ENCODE data around the gene SCYGR5. TPM values are rescaled to one million over a fixed set of nuclear protein-coding genes. Genes with fewer than 3 reads are reported as not detected.

The SCYGR5 gene
- total RNA-seq, 1 donor from 2014 or later, result not detected

DNA sequence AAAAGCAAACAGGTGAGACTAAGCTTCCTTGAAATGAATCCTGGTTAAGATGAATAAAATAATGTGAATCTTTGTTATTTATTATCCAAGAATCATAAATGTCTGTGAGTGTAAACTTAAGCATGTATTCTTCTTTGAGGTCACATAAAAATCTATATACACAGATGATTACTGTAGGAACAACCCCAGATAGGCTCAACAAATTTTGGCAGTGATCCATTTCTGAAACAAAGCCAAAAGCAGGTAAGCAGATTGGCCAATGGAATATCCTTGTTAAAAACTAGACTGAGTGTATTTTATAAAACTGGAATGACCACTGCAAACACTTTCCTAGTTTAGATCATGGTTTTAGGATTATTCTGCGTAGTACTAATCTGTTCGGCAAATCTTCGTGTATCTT lies 11.3 kb downstream of the SCYGR5 start:
- Mint-ChIP-seq H3K9me3 (no peaks in the 10 kb centered on the region), H3K27me3 (ENCODE audit: low read depth) (no peaks in the 10 kb centered on the region), H3K27ac (ENCODE audit: unreplicated experiment) (no peak overlapping the region), H3K4me3 (no peak overlapping the region), H3K4me1 (no peaks in the 10 kb centered on the region), H3K36me3 (ENCODE audit: low read depth) (no peaks in the 10 kb centered on the region)
- TF ChIP-seq, protein P1, sequence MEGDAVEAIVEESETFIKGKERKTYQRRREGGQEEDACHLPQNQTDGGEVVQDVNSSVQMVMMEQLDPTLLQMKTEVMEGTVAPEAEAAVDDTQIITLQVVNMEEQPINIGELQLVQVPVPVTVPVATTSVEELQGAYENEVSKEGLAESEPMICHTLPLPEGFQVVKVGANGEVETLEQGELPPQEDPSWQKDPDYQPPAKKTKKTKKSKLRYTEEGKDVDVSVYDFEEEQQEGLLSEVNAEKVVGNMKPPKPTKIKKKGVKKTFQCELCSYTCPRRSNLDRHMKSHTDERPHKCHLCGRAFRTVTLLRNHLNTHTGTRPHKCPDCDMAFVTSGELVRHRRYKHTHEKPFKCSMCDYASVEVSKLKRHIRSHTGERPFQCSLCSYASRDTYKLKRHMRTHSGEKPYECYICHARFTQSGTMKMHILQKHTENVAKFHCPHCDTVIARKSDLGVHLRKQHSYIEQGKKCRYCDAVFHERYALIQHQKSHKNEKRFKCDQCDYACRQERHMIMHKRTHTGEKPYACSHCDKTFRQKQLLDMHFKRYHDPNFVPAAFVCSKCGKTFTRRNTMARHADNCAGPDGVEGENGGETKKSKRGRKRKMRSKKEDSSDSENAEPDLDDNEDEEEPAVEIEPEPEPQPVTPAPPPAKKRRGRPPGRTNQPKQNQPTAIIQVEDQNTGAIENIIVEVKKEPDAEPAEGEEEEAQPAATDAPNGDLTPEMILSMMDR (conservative IDR thresholded peaks at IDR 0.05), result no peak
- no peak for DNase-seq (ENCODE audit: low read depth, low spot score)

DNA sequence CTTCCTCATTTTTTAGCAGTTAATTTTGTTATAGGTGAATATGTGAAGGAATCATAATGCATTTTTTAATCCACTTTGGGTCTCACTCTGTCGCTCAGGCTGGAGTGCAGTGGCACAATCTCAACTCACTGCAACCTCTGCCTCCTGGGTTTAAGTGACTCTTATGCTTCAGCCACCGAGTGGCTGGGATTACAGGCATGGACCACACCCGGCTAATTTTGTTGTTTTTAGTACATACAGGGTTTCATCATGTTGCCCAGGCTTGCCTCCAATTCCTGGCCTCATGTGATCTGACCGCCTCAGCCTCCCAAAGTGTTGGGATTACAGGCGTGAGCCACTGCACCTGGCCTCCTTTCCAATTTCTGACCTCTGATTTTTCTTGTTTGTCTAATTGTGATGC lies 17.7 kb downstream of the SCYGR5 start:
- TF ChIP-seq, protein P1 (conservative IDR thresholded peaks at IDR 0.05), result no peak
- Mint-ChIP-seq H3K4me1 (no peaks in the 10 kb centered on the region), H3K27me3 (ENCODE audit: low read depth) (no peaks in the 10 kb centered on the region), H3K27ac (ENCODE audit: unreplicated experiment) (no peak overlapping the region), H3K9me3 (no peaks in the 10 kb centered on the region), H3K4me3 (no peak overlapping the region), H3K36me3 (ENCODE audit: low read depth) (no peaks in the 10 kb centered on the region)
- DNase-seq (ENCODE audit: low read depth, low spot score), result no peak

DNA sequence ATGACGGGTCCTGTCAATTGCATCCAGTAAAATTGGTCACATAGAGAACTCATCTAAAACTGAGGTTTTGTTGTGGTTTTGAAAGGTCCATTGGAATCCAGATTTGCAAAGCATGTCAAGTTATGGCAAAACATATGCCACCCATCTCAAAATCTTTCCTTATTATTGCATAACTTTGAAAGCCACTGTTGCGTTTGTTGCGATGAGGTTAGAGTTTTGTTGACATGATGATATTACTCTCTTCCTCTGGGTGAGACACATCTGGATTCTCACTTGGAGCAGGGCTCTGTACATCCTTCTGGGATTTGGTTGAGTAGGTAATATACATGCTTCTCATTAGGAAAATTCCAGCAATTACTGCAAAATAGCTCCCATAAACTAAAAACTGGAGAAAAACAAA lies 20.6 kb downstream of the SCYGR5 start:
- H3K27ac Mint-ChIP-seq (ENCODE audit: unreplicated experiment), result no peak overlapping the region

DNA sequence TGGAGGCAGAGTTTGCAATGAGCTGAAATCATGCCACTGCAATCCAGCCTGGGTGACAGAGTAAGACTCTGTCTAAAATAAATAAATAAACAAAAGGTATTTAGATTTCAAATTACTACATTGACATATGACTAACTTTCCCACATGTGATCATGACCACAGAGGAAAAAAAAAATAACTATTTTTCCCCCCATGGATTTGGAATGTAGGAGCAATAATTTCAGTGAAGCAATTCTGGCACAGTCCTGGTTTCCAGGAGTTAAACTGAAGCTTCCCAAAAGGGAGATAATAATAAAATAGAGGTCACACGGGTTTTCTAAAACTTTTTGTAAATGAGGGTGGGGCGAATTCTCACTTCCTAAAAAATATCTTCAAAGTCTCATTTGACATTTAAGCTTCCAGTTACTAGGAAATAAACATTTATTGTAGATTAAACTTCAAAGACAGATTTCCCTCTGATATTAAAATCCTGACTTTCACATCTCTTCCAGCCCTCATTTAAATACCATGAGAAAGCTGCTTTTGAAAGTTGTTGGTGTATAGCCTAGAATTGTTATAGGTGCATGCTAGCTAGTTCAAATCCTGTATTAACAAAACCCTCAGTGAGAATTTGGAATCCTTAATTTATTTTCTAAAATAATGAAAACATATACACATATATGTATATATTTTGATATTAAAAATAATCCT lies 30.5 kb downstream of the SCYGR5 start:
- Mint-ChIP-seq H3K4me1 (no peaks in the 10 kb centered on the region), H3K27ac (ENCODE audit: unreplicated experiment) (no peak overlapping the region), H3K4me3 (no peak overlapping the region), H3K27me3 (ENCODE audit: low read depth) (peaks cover 12% of the 10 kb centered on the region), H3K36me3 (ENCODE audit: low read depth) (no peaks in the 10 kb centered on the region), H3K9me3 (no peaks in the 10 kb centered on the region)
- no peak for DNase-seq (ENCODE audit: low read depth, low spot score)
- TF ChIP-seq, protein P1 (conservative IDR thresholded peaks at IDR 0.05), result no peak

More for the DNA sequence above, 20.6 kb downstream of the SCYGR5 start:
- H3K27me3 Mint-ChIP-seq (ENCODE audit: low read depth), result peaks cover 5% of the 10 kb centered on the region
- no peaks in the 10 kb centered on the region for H3K4me1 Mint-ChIP-seq
- peaks cover 2% of the 10 kb centered on the region for H3K9me3 Mint-ChIP-seq
- no peak for DNase-seq (ENCODE audit: low read depth, low spot score)
- no peaks in the 10 kb centered on the region for H3K36me3 Mint-ChIP-seq (ENCODE audit: low read depth)
- no peak overlapping the region for H3K4me3 Mint-ChIP-seq
- TF ChIP-seq, protein P1 (conservative IDR thresholded peaks at IDR 0.05), result no peak

DNA sequence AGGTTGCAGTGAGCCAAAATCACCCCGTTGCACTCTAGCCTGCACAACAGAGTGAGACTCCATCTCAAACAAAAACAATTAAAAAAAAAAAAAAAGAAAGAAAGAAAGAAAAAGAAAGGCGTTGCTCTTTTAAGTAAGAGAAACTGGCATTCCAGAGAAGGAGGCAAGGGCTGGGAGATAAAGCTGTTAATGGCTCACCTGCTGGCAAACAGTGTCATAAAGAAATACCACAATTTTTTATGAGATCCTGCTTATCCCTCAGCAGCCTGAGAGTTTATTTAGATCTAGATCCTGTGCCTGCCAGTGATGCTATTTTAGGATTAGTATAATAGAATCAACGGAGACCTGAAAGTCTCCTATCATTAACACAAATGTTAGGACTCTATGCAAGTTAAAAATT lies 35.0 kb downstream of the SCYGR5 start:
- no peak for DNase-seq (ENCODE audit: low read depth, low spot score)
- no peaks in the 10 kb centered on the region for H3K4me1 Mint-ChIP-seq
- no peak overlapping the region for H3K27ac Mint-ChIP-seq (ENCODE audit: unreplicated experiment)
- TF ChIP-seq, protein P1 (conservative IDR thresholded peaks at IDR 0.05), result no peak
- H3K4me3 Mint-ChIP-seq, result no peak overlapping the region
- peaks cover 2% of the 10 kb centered on the region for H3K27me3 Mint-ChIP-seq (ENCODE audit: low read depth)
- no peaks in the 10 kb centered on the region for H3K9me3 Mint-ChIP-seq
- H3K36me3 Mint-ChIP-seq (ENCODE audit: low read depth), result no peaks in the 10 kb centered on the region

Data from neural crest cell (in vitro differentiated cells).